ENCODE measurements around the gene CHCHD6.

DNA sequence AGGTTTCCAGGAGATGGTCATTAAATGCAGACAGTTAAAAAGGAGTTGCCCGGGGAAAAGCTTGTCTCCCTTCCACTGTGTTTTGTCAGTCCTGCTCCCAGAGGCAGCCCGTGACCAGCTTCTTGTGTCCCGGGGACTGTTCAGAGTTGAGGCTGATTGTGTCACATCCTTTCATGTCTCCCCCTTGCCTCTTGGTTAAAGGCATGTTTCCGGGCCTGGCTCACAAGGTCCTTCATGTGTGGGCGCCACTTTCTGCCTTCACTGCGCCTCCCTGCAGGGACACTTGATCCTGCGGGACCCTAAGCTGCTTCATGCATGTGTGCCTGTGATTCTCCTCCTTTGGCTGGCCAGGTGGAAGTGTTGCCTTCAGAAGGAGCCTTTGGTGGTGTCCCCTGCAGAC, 9.2 kb downstream of the CHCHD6 start:
- TF ChIP-seq POLR2A (IDR thresholded peaks at IDR 0.05; ENCODE audit: low read length), result no peak
- no peak for TF ChIP-seq GATA1 (IDR thresholded peaks at IDR 0.05; ENCODE audit: low read depth, low read length)

Measured in erythroblast (primary cell).